DOHH2 (cell line): ENCODE measurements around the gene PAX7.

Source experiments
- H3F3A ChIP-seq: fragments of 200-600 bp; sonication (generic), shearing (Covaris generic); 2 replicates; pipeline ENCODE4 v1.6.0; 2016; ENCODE audit warnings: antibody characterized with exemption, mild to moderate bottlenecking; ENCODE audit not compliant: control insufficient read depth, insufficient read depth
- H3K27ac ChIP-seq: fragments of 200-600 bp; sonication (generic); 2 replicates; pipeline ENCODE4 v1.5.1; 2014; ENCODE audit warnings: low read depth, mild to moderate bottlenecking, low read length, moderate library complexity
- H3K27me3 ChIP-seq: fragments of 200-600 bp; sonication (generic); 2 replicates; pipeline ENCODE4 v1.6.1; 2014; ENCODE audit warnings: mild to moderate bottlenecking, low read length, mixed read lengths; ENCODE audit not compliant: control insufficient read depth
- H3K36me3 ChIP-seq: fragments of 200-600 bp; sonication (generic); 2 replicates; pipeline ENCODE4 v1.6.1; 2014; ENCODE audit warnings: mild to moderate bottlenecking, low read length, moderate library complexity, mixed read lengths; ENCODE audit not compliant: control insufficient read depth
- H3K4me1 ChIP-seq: fragments of 200-600 bp; sonication (generic); 2 replicates; pipeline ENCODE4 v1.6.1; 2014; ENCODE audit warnings: mild to moderate bottlenecking, low read length, mixed read lengths; ENCODE audit not compliant: control insufficient read depth
- H3K4me2 ChIP-seq: fragments of 200-600 bp; sonication (generic); 2 replicates; pipeline ENCODE4 v1.6.0; 2014; ENCODE audit warnings: mild to moderate bottlenecking, low read length, moderate library complexity
- H3K4me3 ChIP-seq: fragments of 200-600 bp; sonication (generic); 2 replicates; pipeline ENCODE4 v1.5.1; 2014; ENCODE audit warnings: mild to moderate bottlenecking, low read length, mixed read lengths
- H3K79me2 ChIP-seq: fragments of 200-600 bp; sonication (generic); 2 replicates; pipeline ENCODE4 v1.6.1; 2014; ENCODE audit warnings: mild to moderate bottlenecking, low read length, mixed read lengths; ENCODE audit not compliant: control insufficient read depth
- H3K9me2 ChIP-seq: fragments of 200-600 bp; sonication (generic); replicated peaks from 2 replicates; pipeline ENCODE4 v1.6.1; 2014; ENCODE audit warnings: mild to moderate bottlenecking, low read length, mixed read lengths; ENCODE audit not compliant: control insufficient read depth
- H3K9me3 ChIP-seq: fragments of 200-600 bp; sonication (generic); 2 replicates; pipeline ENCODE4 v1.6.1; 2014; ENCODE audit warnings: antibody characterized with exemption, low read length, mixed read lengths; ENCODE audit not compliant: control insufficient read depth, insufficient read depth
- H4K20me1 ChIP-seq: fragments of 200-600 bp; sonication (generic); 2 replicates; pipeline ENCODE4 v1.6.0; 2014; ENCODE audit warnings: low read depth, mild to moderate bottlenecking, antibody characterized with exemption, low read length, moderate library complexity; ENCODE audit not compliant: control insufficient read depth, insufficient read depth
- EZH2phosphoT487 ChIP-seq: fragments of 200-600 bp; sonication (generic); IDR thresholded peaks from 2 replicates; pipeline ENCODE4 v1.6.1; 2017; ENCODE audit warnings: borderline replicate concordance, mild to moderate bottlenecking, antibody characterized with exemption, low read length, moderate library complexity, mixed read lengths
- TF ChIP-seq, protein P1 (sequence below): fragments of 200-600 bp; sonication (generic); IDR thresholded peaks from one replicate; pipeline ENCODE4 v1.5.1; 2014; ENCODE audit warnings: antibody characterized with exemption, mild to moderate bottlenecking, low read depth, low read length; ENCODE audit not compliant: poor library complexity, severe bottlenecking

Gene PAX7

GRCh38 chr1:18614069-18614735 is 16.4 kb upstream of the PAX7 start:
- Histone ChIP-seq H3K4me1 (no peaks in the 10 kb centered on the region), H3F3A (no peaks in the 10 kb centered on the region), H3K27me3 (no peaks in the 10 kb centered on the region), H3K4me3 (no peak overlapping the region), H3K36me3 (no peaks in the 10 kb centered on the region), H3K27ac (no peak overlapping the region), H3K9me2 (no peaks in the 10 kb centered on the region), H3K4me2 (no peak overlapping the region), H3K79me2 (no peaks in the 10 kb centered on the region), H3K9me3 (no peaks in the 10 kb centered on the region), H4K20me1 (no peaks in the 10 kb centered on the region)
- TF ChIP-seq, protein P1, sequence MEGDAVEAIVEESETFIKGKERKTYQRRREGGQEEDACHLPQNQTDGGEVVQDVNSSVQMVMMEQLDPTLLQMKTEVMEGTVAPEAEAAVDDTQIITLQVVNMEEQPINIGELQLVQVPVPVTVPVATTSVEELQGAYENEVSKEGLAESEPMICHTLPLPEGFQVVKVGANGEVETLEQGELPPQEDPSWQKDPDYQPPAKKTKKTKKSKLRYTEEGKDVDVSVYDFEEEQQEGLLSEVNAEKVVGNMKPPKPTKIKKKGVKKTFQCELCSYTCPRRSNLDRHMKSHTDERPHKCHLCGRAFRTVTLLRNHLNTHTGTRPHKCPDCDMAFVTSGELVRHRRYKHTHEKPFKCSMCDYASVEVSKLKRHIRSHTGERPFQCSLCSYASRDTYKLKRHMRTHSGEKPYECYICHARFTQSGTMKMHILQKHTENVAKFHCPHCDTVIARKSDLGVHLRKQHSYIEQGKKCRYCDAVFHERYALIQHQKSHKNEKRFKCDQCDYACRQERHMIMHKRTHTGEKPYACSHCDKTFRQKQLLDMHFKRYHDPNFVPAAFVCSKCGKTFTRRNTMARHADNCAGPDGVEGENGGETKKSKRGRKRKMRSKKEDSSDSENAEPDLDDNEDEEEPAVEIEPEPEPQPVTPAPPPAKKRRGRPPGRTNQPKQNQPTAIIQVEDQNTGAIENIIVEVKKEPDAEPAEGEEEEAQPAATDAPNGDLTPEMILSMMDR, result no peak
- TF ChIP-seq EZH2phosphoT487, result no peak

- H3K27ac ChIP-seq, result no peak overlapping the region
- H3K36me3 ChIP-seq, result no peaks in the 10 kb centered on the region
- H3K79me2 ChIP-seq, result no peaks in the 10 kb centered on the region
- H3K9me3 ChIP-seq, result no peaks in the 10 kb centered on the region
- no peaks in the 10 kb centered on the region for H4K20me1 ChIP-seq
- H3F3A ChIP-seq, result no peaks in the 10 kb centered on the region
- no peak overlapping the region for H3K4me3 ChIP-seq
- TF ChIP-seq EZH2phosphoT487, result no peak
- TF ChIP-seq, protein P1, result no peak
- H3K27me3 ChIP-seq, result no peaks in the 10 kb centered on the region
- no peaks in the 10 kb centered on the region for H3K4me1 ChIP-seq
- H3K9me2 ChIP-seq, result no peaks in the 10 kb centered on the region
- H3K4me2 ChIP-seq, result no peak overlapping the region
Observed at GRCh38 chr1:18618546-18619466, 11.8 kb upstream of the PAX7 start.

GRCh38 chr1:18619467-18619835 is 11.2 kb upstream of the PAX7 start:
- Histone ChIP-seq H3K27ac (no peak overlapping the region), H3F3A (no peaks in the 10 kb centered on the region), H3K27me3 (0 out of 2 replicates have a peak, but pooled peaks cover under 1% of the 10 kb centered on the region), H3K4me1 (no peaks in the 10 kb centered on the region), H4K20me1 (no peaks in the 10 kb centered on the region), H3K9me3 (no peaks in the 10 kb centered on the region), H3K4me2 (no peak overlapping the region), H3K9me2 (no peaks in the 10 kb centered on the region), H3K36me3 (no peaks in the 10 kb centered on the region), H3K4me3 (no peak overlapping the region), H3K79me2 (no peaks in the 10 kb centered on the region)
- TF ChIP-seq, protein P1, result no peak
- TF ChIP-seq EZH2phosphoT487, result no peak
